Neural cell (in vitro differentiated cells): ENCODE data around the gene POU2F2. TPM values are rescaled to one million over a fixed set of nuclear protein-coding genes. Genes with fewer than 3 reads are reported as not detected.

Experiments
- H2AFZ ChIP-seq: fragments of 200-600, 300-800 bp; sonication (generic), shearing (Covaris generic); 2 replicates; pipeline ENCODE4 v1.6.0; 2014; ENCODE audit warnings: low read depth, mild to moderate bottlenecking, antibody characterized with exemption, low read length, moderate library complexity
- H3F3A ChIP-seq: fragments of 200-600 bp; shearing (Covaris generic); 2 replicates; pipeline ENCODE4 v1.6.1; 2016; ENCODE audit warnings: mild to moderate bottlenecking, moderate library complexity, mixed read lengths, antibody characterized with exemption, low read length; ENCODE audit not compliant: insufficient read depth, poor library complexity, severe bottlenecking
- H3K27ac ChIP-seq: fragments of 200-600, 300-800 bp; sonication (generic), shearing (Covaris generic); 2 replicates; pipeline ENCODE4 v1.5.1; 2014; ENCODE audit warnings: mild to moderate bottlenecking, low read length, moderate library complexity
- H3K27me3 ChIP-seq: fragments of 300-800, 200-600 bp; sonication (generic), shearing (Covaris generic); 2 replicates; pipeline ENCODE4 v1.6.0; 2014; ENCODE audit warnings: mild to moderate bottlenecking, low read depth, low read length, moderate library complexity; ENCODE audit not compliant: insufficient read depth
- H3K36me3 ChIP-seq: fragments of 300-800, 200-600 bp; sonication (generic), shearing (Covaris generic); 2 replicates; pipeline ENCODE4 v1.5.1; 2014; ENCODE audit warnings: mild to moderate bottlenecking, antibody characterized with exemption, low read length, moderate library complexity; ENCODE audit not compliant: insufficient read depth
- H3K4me2 ChIP-seq: fragments of 300-800, 200-600 bp; sonication (generic), shearing (Covaris generic); 2 replicates; pipeline ENCODE4 v1.6.0; 2014; ENCODE audit warnings: mild to moderate bottlenecking, low read length
- H3K4me3 ChIP-seq: fragments of 300-800, 200-600 bp; sonication (generic), shearing (Covaris generic); 2 replicates; pipeline ENCODE4 v1.5.1; 2014; ENCODE audit warnings: mild to moderate bottlenecking, low read length, moderate library complexity
- H3K79me2 ChIP-seq: fragments of 200-600 bp; shearing (Covaris generic); replicated peaks from 2 replicates; pipeline ENCODE4 v1.6.0; 2014; ENCODE audit warnings: mild to moderate bottlenecking, low read length, moderate library complexity; ENCODE audit not compliant: insufficient read depth
- H3K9ac ChIP-seq: fragments of 300-800, 200-600 bp; sonication (generic), shearing (Covaris generic); 2 replicates; pipeline ENCODE4 v1.6.1; 2016; ENCODE audit warnings: mild to moderate bottlenecking, low read length, mixed read lengths
- H3K9me2 ChIP-seq: fragments of 200-600 bp; shearing (Covaris generic); 2 replicates; pipeline ENCODE4 v1.6.1; 2016; ENCODE audit warnings: mild to moderate bottlenecking, low read length, mixed read lengths; ENCODE audit not compliant: insufficient read depth
- H3K9me3 ChIP-seq: fragments of 200-600, 300-800 bp; sonication (generic), shearing (Covaris generic); 2 replicates; pipeline ENCODE4 v1.6.1; 2016; ENCODE audit warnings: mild to moderate bottlenecking, mixed run types, low read length, moderate library complexity, mixed read lengths
- H4K20me1 ChIP-seq: fragments of 200-600 bp; shearing (Covaris generic); 2 replicates; pipeline ENCODE4 v1.6.1; 2016; ENCODE audit warnings: mild to moderate bottlenecking, mixed run types; ENCODE audit not compliant: insufficient read depth
- EP300 ChIP-seq: fragments of 450-650 bp; conservative IDR thresholded peaks from 2 replicates; pipeline ENCODE4 v1.6.1; 2014; ENCODE audit warnings: antibody characterized with exemption, mild to moderate bottlenecking, moderate library complexity; ENCODE audit not compliant: poor library complexity, severe bottlenecking
- EZH2 ChIP-seq: fragments of 200-600, 300-800 bp; shearing (Covaris generic), sonication (generic); IDR thresholded peaks from 2 replicates; pipeline ENCODE4 v1.6.1; 2014; ENCODE audit warnings: antibody characterized with exemption, low read length, borderline replicate concordance, mild to moderate bottlenecking; ENCODE audit not compliant: insufficient read depth, poor library complexity, severe bottlenecking
- MXI1 ChIP-seq: fragments of 450-650 bp; conservative IDR thresholded peaks from 2 replicates; pipeline ENCODE4 v1.6.1; 2014; ENCODE audit warnings: antibody characterized with exemption, mild to moderate bottlenecking; ENCODE audit not compliant: poor library complexity, severe bottlenecking
- POLR2AphosphoS5 ChIP-seq: IDR thresholded peaks from 2 replicates; pipeline ENCODE4 v1.6.1; 2012
- RAD21 ChIP-seq: fragments of 450-650 bp; conservative IDR thresholded peaks from 2 replicates; pipeline ENCODE4 v1.6.1; 2014; ENCODE audit warnings: antibody characterized with exemption, mild to moderate bottlenecking, moderate library complexity
- REST ChIP-seq: IDR thresholded peaks from 2 replicates; pipeline ENCODE4 v1.6.1; 2012; ENCODE audit warnings: borderline replicate concordance
- SMC3 ChIP-seq: fragments of 450-650 bp; conservative IDR thresholded peaks from 2 replicates; pipeline ENCODE4 v1.6.1; 2014; ENCODE audit warnings: antibody characterized with exemption, mild to moderate bottlenecking, moderate library complexity; ENCODE audit not compliant: poor library complexity
- TAF1 ChIP-seq: IDR thresholded peaks from 2 replicates; pipeline ENCODE4 v1.6.1; 2012; ENCODE audit warnings: low read depth
- polyA plus RNA-seq: library from polyadenylated mRNA; depleted of rRNA; stranded (reverse); fragments of >200 nt; gene quantifications from 2 replicates; pipeline ENCODE4 v1.2.3, GENCODE V29; 2014
- TF ChIP-seq, protein P1 (sequence below): fragments of 450-650 bp; IDR thresholded peaks from 2 replicates; pipeline ENCODE4 v1.5.1; 2014; ENCODE audit warnings: antibody characterized with exemption, mild to moderate bottlenecking, moderate library complexity; ENCODE audit not compliant: poor library complexity, severe bottlenecking

Gene POU2F2
- polyA plus RNA-seq, 1 donor from 2014 or later, result 7.7 TPM

GRCh38 chr19:42065511-42065910 is 66.7 kb downstream of the POU2F2 start:
- no peaks in the 10 kb centered on the region for H3K36me3 ChIP-seq
- H3K4me2 ChIP-seq, result no peak overlapping the region
- no peaks in the 10 kb centered on the region for H3K27me3 ChIP-seq
- no peaks in the 10 kb centered on the region for H3K9me2 ChIP-seq
- H3K9ac ChIP-seq, result peak overlapping the region; percentile 96
- H3K27ac ChIP-seq, result peak overlapping the region; percentile 92
- peaks cover 3% of the 10 kb centered on the region for H3F3A ChIP-seq
- H3K4me3 ChIP-seq, result peak overlapping the region; percentile 90
- TF ChIP-seq RAD21 (no peak), MXI1 (no peak), EP300 (no peak), SMC3 (no peak), TAF1 (no peak), POLR2AphosphoS5 (no peak), REST (no peak), EZH2 (no peak)
- TF ChIP-seq, protein P1, sequence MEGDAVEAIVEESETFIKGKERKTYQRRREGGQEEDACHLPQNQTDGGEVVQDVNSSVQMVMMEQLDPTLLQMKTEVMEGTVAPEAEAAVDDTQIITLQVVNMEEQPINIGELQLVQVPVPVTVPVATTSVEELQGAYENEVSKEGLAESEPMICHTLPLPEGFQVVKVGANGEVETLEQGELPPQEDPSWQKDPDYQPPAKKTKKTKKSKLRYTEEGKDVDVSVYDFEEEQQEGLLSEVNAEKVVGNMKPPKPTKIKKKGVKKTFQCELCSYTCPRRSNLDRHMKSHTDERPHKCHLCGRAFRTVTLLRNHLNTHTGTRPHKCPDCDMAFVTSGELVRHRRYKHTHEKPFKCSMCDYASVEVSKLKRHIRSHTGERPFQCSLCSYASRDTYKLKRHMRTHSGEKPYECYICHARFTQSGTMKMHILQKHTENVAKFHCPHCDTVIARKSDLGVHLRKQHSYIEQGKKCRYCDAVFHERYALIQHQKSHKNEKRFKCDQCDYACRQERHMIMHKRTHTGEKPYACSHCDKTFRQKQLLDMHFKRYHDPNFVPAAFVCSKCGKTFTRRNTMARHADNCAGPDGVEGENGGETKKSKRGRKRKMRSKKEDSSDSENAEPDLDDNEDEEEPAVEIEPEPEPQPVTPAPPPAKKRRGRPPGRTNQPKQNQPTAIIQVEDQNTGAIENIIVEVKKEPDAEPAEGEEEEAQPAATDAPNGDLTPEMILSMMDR, result no peak
- H3K9me3 ChIP-seq, result no peaks in the 10 kb centered on the region
- H3K79me2 ChIP-seq, result peaks cover 52% of the 10 kb centered on the region
- no peak overlapping the region for H2AFZ ChIP-seq
- H4K20me1 ChIP-seq, result no peaks in the 10 kb centered on the region

- no peak overlapping the region for H3K4me2 ChIP-seq
- TF ChIP-seq SMC3, result no peak
- TF ChIP-seq, protein P1, result no peak
- TF ChIP-seq MXI1, result no peak
- no peak for TF ChIP-seq EP300
- H4K20me1 ChIP-seq, result no peaks in the 10 kb centered on the region
- H3K79me2 ChIP-seq, result peaks cover 48% of the 10 kb centered on the region
- H3K27ac ChIP-seq, result no peak overlapping the region
- no peaks in the 10 kb centered on the region for H3K27me3 ChIP-seq
- H3K36me3 ChIP-seq, result no peaks in the 10 kb centered on the region
- H3F3A ChIP-seq, result peaks cover 3% of the 10 kb centered on the region
- no peak overlapping the region for H2AFZ ChIP-seq
- no peaks in the 10 kb centered on the region for H3K9me3 ChIP-seq
- H3K9me2 ChIP-seq, result no peaks in the 10 kb centered on the region
- peak overlapping the region; percentile 90 for H3K4me3 ChIP-seq
- no peak overlapping the region for H3K9ac ChIP-seq
These were observed 67.2 kb downstream of the POU2F2 start for GRCh38 chr19:42065051-42065450.
